Choroid plexus epithelial cell (primary cell): Measurements from ENCODE around the gene JCAD.

Experiments used
- DNase-seq: peaks from one replicate; pipeline ENCODE4 v3.0.0-alpha.2; 2010; ENCODE audit warnings: low read depth
- H3K4me3 ChIP-seq: 2 replicates; pipeline ENCODE4 v1.5.1; 2011; ENCODE audit warnings: low read depth, mild to moderate bottlenecking, control low read depth, low read length, moderate library complexity
- CTCF ChIP-seq: conservative IDR thresholded peaks from 2 replicates; pipeline ENCODE4 v1.5.1; 2011; ENCODE audit warnings: low read depth, mild to moderate bottlenecking, control low read depth, inconsistent platforms, low read length, moderate library complexity

Gene JCAD

GRCh38 chr10:30041196-30042105 is 17.9 kb downstream of the JCAD start:
- no peak for TF ChIP-seq CTCF
- no peak for DNase-seq
- H3K4me3 ChIP-seq: no peak overlapping the region

GRCh38 chr10:30040597-30040996 is 18.8 kb downstream of the JCAD start:
- H3K4me3 ChIP-seq: no peak overlapping the region
- no peak for DNase-seq

GRCh38 chr10:30039988-30040387 is 19.4 kb downstream of the JCAD start:
- no peak overlapping the region for H3K4me3 ChIP-seq
- DNase-seq: no peak
- TF ChIP-seq CTCF: no peak

More at GRCh38 chr10:30040597-30040996, 18.8 kb downstream of the JCAD start:
- TF ChIP-seq CTCF: no peak

- no peak overlapping the region for H3K4me3 ChIP-seq
- no peak for TF ChIP-seq CTCF
- no peak for DNase-seq
Observed at GRCh38 chr10:30039567-30039966, 19.8 kb downstream of the JCAD start.

- no peak overlapping the region for H3K4me3 ChIP-seq
- no peak for DNase-seq
- no peak for TF ChIP-seq CTCF
Observed at GRCh38 chr10:30038781-30039536, 20.4 kb downstream of the JCAD start.

- H3K4me3 ChIP-seq: no peak overlapping the region
- TF ChIP-seq CTCF: no peak
- no peak for DNase-seq
Observed at GRCh38 chr10:30037620-30038336, 21.6 kb downstream of the JCAD start.
